Measurements from ENCODE around the gene MESD.
"Not testable (repeated sequence)": the region's sequence is repeated elsewhere in the genome, so short reads cannot be mapped to it uniquely, and the experiment has no call there.

- TF ChIP-seq, protein P1, sequence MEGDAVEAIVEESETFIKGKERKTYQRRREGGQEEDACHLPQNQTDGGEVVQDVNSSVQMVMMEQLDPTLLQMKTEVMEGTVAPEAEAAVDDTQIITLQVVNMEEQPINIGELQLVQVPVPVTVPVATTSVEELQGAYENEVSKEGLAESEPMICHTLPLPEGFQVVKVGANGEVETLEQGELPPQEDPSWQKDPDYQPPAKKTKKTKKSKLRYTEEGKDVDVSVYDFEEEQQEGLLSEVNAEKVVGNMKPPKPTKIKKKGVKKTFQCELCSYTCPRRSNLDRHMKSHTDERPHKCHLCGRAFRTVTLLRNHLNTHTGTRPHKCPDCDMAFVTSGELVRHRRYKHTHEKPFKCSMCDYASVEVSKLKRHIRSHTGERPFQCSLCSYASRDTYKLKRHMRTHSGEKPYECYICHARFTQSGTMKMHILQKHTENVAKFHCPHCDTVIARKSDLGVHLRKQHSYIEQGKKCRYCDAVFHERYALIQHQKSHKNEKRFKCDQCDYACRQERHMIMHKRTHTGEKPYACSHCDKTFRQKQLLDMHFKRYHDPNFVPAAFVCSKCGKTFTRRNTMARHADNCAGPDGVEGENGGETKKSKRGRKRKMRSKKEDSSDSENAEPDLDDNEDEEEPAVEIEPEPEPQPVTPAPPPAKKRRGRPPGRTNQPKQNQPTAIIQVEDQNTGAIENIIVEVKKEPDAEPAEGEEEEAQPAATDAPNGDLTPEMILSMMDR (IDR thresholded peaks at IDR 0.05): not testable (repeated sequence)
- TF ChIP-seq POLR2A (IDR thresholded peaks at IDR 0.05): not testable (repeated sequence)
These were observed 24.2 kb downstream of the MESD start for GRCh38 chr15:80965454-80965853.

Measured in right lobe of liver (tissue), 4 donors.